ENCODE results near the gene CR1.
"Not testable (repeated sequence)": the region's sequence is repeated elsewhere in the genome, so short reads cannot be mapped to it uniquely, and the experiment has no call there.

Gene CR1

DNA sequence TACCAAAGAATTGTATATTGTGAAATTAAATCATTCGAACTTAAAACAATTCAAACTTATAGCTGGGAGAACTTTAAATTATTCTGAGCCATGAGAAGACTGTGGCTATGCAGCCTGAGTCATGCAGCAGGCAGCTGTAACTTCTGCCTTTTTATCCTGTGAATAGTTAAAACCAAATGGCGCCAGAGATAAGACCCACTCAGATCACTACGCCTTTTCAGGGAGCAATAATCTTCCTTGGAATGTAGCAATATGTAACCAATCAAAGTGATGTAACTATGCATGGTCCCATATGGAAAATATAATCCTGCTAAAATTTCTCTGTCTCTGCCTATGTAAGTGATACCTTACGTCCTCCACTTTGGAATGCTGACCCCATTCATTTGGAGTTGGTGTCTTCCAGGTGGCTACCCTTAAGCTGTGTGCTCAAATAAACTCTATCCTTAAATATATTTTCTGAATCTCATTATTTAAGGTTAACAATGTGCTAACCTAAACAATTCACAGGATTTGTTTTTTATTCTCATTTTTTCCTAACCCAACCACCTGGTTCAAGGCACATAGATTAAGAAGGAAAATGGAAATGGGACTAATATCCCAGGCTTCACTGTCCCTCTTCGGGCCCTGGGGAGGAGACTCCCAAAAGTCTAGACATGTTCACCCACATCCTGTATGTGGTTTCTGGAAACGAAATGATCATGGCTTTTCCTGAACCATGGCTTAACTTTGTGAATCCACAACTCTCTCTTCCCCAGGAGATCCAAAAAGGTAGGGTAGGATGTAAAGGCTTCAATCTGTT is 184.8 kb downstream of the CR1 start:
- DNase-seq = not testable (repeated sequence)

DNA sequence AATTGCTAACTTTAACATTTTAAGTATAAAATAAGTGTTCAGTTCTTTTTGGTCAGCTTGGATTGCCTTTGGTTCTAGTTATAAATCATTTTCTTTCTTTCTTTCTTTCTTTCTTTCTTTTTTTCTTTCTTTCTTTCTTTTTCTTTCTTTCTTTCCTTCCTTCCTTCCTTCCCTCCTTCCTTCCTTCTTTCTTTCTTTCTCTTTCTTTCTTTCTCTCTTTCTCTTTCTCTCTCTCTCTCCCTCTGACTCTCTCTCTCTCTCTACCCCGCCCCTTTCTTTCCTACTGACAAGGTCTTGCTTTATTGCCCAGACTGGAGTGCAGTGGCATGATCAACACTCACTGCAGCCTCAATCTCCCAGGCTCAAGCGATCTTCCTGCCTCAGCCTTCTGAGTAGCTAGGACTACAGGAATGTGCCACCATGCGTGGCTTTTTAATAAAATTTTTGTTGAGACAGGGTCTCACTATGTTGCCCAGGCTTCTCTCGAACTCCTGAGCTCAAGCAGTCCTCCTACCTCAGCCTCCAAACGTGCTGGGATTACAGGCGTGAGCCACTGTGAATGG is 187.0 kb downstream of the CR1 start:
- DNase-seq = not testable (repeated sequence)

DNA sequence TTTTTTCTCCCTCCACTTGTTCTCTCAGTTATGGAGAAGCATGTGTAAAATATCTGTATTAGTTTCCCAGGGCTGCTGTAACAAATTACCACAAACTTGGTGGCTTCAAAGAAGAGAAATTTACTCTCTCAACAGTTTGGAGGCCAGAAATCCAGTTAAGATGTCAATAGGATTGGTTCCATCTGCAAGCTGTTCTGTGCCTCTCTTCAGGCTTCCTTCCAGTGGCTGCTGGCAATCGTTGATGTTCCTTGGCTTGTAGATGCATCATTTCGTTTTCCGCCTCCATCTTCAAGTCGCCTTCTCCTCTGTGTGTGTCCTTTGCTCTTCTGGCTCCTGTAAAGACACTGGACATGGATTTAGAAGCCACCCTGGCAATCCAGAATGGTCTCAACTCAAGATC is 194.6 kb downstream of the CR1 start:
- DNase-seq = not testable (repeated sequence)

DNA sequence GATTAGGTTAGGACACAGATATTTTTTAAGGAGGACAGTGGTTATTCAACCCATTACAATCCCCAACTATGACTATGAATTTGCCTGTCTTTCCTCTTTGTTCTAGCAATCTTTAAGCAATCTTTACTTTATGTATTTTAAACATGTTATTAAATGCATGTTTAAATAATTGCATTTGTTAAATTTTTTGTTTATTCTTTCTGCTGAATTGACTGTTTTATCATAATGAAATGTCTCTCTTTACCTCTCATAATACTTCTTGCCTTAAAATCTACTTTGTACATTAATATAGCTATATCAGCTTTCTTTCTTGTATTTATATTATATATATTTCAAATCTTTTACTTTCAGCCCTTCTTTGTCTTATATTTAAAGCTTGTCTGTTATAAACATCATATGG is 195.1 kb downstream of the CR1 start:
- DNase-seq = no peak
